ENCODE measurements around the gene PABPN1L.

The PABPN1L gene

DNA sequence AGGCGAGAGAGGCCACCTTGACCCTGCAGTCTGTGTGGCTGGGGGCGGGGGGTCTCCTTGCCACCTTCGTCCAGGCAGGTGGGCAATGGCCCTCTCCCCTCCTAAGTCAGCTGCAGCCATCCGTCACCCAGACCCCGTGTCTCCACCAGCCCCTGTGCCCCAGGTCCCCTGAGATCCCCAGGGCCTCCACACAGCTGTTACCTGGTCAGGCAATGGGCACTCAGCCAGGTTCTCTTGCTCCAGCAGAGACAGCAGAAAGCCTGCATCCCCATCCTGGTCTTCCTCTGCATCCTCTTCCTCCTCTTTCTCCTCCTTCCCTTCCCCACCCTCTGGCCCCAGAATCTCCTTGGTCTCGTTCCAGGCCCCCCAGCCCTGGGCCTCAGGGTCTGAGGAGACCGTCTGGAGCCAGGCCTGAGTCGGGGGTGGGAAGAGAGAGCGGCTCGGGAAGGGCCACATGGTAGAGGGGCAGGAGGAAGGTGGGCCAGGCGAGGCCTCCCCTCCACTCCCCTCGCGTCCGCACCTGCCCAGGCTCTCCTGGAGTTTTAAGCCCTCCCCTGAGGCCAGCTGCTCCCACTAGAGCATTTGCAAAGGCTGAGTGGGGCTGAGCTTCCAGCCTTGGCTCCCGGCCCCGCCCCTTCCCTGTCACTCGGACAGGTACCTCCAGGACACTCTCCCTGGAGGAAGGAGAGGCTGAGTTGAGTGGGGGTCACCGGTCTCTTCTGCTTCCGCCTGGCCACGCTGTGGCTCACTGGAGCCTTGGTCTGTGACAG lies at the start of gene PABPN1L:
TSS of gene PABPN1L (minus strand) at position 510 of the 770 bp plus-strand sequence. CDS start at position 456, 54 bp downstream.
- TF ChIP-seq ZFX (IDR thresholded peaks at IDR 0.05) (no peak), CTCF (conservative IDR thresholded peaks at IDR 0.05) (no peak)
- no peak within 1 kb of the TSS for H3K27ac ChIP-seq

- H3K27ac ChIP-seq, result no peak overlapping the region
- TF ChIP-seq CTCF (conservative IDR thresholded peaks at IDR 0.05) (no peak), ZFX (IDR thresholded peaks at IDR 0.05) (no peak)
These were observed 49.3 kb upstream of the PABPN1L start for GRCh38 chr16:88915639-88916327.

DNA sequence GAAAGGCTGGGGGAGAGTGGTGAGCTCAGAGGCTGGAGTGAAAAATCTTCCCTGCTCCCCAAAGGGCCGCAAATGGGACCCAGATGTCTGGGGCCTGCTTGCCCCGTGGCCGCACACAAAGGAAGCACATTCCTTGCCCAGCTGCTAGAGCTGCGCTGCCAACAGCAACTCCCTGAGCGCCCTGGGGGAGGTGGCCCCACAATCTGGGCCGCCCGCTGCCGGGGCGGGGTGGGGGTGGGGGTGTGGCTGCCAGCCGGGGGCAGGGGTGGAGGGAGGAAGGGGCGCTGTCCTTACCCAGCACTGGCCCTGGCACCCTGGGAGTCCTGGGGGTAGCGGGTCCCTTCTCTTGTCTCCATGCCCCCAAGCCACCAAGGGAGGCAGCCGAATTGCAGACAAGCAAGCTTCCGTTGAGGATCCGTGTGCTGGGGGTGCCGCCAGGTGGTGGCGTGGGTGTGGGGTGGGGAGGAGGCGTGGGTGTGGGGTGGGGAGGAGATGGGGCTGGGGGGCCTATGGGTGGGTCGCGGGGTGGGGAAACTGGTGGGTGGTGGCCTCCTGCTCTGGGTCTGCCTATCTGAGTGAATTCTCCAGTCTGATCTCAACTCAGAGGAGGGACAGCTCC lies 48.4 kb upstream of the PABPN1L start:
- TF ChIP-seq CTCF (conservative IDR thresholded peaks at IDR 0.05) (no peak), ZFX (IDR thresholded peaks at IDR 0.05) (no peak)
- H3K27ac ChIP-seq, result no peak overlapping the region

GRCh38 chr16:88913870-88914269 lies 47.4 kb upstream of the PABPN1L start:
- no peak overlapping the region for H3K27ac ChIP-seq
- no peak for TF ChIP-seq CTCF (conservative IDR thresholded peaks at IDR 0.05)
- TF ChIP-seq ZFX (IDR thresholded peaks at IDR 0.05), result no peak

DNA sequence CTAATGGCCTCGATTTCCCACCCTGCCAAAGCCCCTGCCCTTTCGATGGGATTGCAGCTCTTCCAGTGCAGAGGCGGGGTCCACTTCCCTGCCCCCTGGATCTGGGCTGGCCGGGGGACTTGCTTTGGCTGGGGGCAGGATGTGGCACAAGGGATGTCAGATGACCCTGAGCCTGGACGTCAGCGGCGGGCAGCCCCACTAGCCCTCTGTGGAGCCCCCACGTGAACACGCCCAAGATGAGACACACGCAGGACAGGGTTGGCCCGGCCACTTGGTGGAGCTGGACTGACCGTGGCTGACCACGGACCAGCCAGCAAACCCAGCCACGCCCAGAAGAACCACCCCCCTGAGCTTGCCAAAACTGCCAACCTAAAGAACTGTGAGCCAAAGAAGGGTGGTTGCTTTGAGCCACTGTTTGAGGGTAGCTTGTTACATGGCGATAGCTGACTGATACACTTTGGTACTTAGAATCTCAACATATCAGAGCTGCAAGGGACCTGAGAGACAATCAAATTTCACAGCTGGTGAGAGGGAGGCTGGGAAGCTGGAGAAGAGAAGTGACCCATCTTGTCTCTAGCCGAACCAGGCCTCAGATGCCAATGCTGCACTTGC lies 46.6 kb upstream of the PABPN1L start:
- no peak overlapping the region for H3K27ac ChIP-seq
- TF ChIP-seq CTCF (conservative IDR thresholded peaks at IDR 0.05) (no peak), ZFX (IDR thresholded peaks at IDR 0.05) (no peak)

DNA sequence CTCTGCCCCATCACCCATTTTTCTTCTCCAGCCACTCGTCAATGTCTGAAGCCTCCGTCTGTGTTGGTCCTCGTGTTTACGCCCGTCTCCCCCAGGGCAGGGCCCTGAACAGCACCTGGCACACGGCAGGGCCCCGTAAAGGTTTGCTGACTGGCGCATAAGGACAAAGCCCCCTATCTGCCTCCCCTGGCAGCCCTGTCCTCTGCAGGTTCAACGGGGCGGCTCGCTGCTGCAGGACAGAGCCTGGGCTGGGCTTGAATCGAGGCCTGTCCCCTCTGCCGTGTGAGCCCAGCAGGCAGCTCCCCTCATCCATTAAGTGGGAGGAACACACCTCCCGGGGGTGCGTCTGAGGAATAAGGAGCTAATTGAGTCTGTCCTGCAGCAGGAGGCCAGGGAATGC lies 46.1 kb upstream of the PABPN1L start:
- no peak for TF ChIP-seq CTCF (conservative IDR thresholded peaks at IDR 0.05)
- no peak for TF ChIP-seq ZFX (IDR thresholded peaks at IDR 0.05)
- H3K27ac ChIP-seq, result no peak overlapping the region

All from C4-2B (cell line).